ENCODE results near the gene USP6NL. TPM values are rescaled to one million over a fixed set of nuclear protein-coding genes. Genes with fewer than 3 reads are reported as not detected.

The USP6NL gene
- total and polyA plus RNA-seq, 9 of the 15 experiments (the other 6 are each of a cell fraction or from before 2014, with no cell fraction given): 3.2 to 26.6 (median 19.8) TPM

- no peak for TF ChIP-seq KLF1 (tag; IDR thresholded peaks at IDR 0.05)
- peak; percentile 25 for TF ChIP-seq PRDM10 (IDR thresholded peaks at IDR 0.05; ENCODE audit: partially characterized antibody)
- TF ChIP-seq CEBPG (CRISPR knock-in tag; IDR thresholded peaks at IDR 0.05): peak; percentile 57; the same call in 1 of the 2 replicates
- peak in 1 of 2 experiments; percentile 64; a peak in 2 of 4 replicates for TF ChIP-seq CEBPG (tag; conservative IDR thresholded peaks at IDR 0.05 in 1 of 2, IDR thresholded peaks at IDR 0.05 in 1 of 2)
- no peak for TF ChIP-seq HEY1 (CRISPR knock-in tag; IDR thresholded peaks at IDR 0.05; ENCODE audit: borderline replicate concordance)
- TF ChIP-seq FOXM1 (IDR thresholded peaks at IDR 0.05; ENCODE audit: low read depth): peak; percentile 84
- no peak for TF ChIP-seq FOXM1 (CRISPR knock-in tag; IDR thresholded peaks at IDR 0.05; ENCODE audit: low read depth)
- no peak for TF ChIP-seq GABPA (tag; conservative IDR thresholded peaks at IDR 0.05; ENCODE audit: low read depth)
- TF ChIP-seq SMARCA4 (IDR thresholded peaks at IDR 0.05): peak; percentile 98
- no peak for TF ChIP-seq EWSR1 (IDR thresholded peaks at IDR 0.05; ENCODE audit: borderline replicate concordance, low read depth, partially characterized antibody)
- 0 out of 2 replicates have a peak, but pooled peaks have one; percentile 36 for TF ChIP-seq GATAD2A (IDR thresholded peaks at IDR 0.05)
- TF ChIP-seq PML (IDR thresholded peaks at IDR 0.05; ENCODE audit: low read length): peak; percentile 65; the same call in 1 of the 2 replicates
- peak; percentile 9 for TF ChIP-seq FOS (IDR thresholded peaks at IDR 0.05; ENCODE audit: extremely low read depth, insufficient read length)
- peak; percentile 18 to 53; a peak in 1 of 4 replicates for TF ChIP-seq TEAD1 (CRISPR knock-in tag; IDR thresholded peaks at IDR 0.05)
- no peak for TF ChIP-seq ZNF224 (CRISPR knock-in tag; IDR thresholded peaks at IDR 0.05)
- peak; percentile 69 for TF ChIP-seq MBD2 (IDR thresholded peaks at IDR 0.05; ENCODE audit: borderline replicate concordance, low read depth)
- peak; percentile 78 for TF ChIP-seq ZNF592 (IDR thresholded peaks at IDR 0.05)
- TF ChIP-seq ZSCAN29 (IDR thresholded peaks at IDR 0.05): no peak
- TF ChIP-seq FOXJ3 (CRISPR knock-in tag; IDR thresholded peaks at IDR 0.05): no peak
- no peak for TF ChIP-seq TSC22D4 (tag; IDR thresholded peaks at IDR 0.05)
- no peak for TF ChIP-seq EGR1 (conservative IDR thresholded peaks at IDR 0.05)
- TF ChIP-seq ZNF316 (IDR thresholded peaks at IDR 0.05): no peak
- TF ChIP-seq U2AF2 (optimal IDR thresholded peaks at IDR 0.05; ENCODE audit: low read depth, low read length): no peak
- TF ChIP-seq CREM (IDR thresholded peaks at IDR 0.05; ENCODE audit: low read depth): peak; percentile 85
Observed at GRCh38 chr10:11499425-11500071, 111.9 kb downstream of the USP6NL start (continued).
